SH-SY5Y (cell line): Measurements from ENCODE around the gene APBA1.

Experiments used
- GATA2 ChIP-seq: IDR thresholded peaks from 2 replicates; pipeline ENCODE4 v1.6.1; 2011; ENCODE audit warnings: mild to moderate bottlenecking, low read depth, low read length
- GATA3 ChIP-seq: IDR thresholded peaks from 2 replicates; pipeline ENCODE4 v1.6.1; 2011; ENCODE audit warnings: low read depth, mild to moderate bottlenecking, low read length, moderate library complexity

DNA sequence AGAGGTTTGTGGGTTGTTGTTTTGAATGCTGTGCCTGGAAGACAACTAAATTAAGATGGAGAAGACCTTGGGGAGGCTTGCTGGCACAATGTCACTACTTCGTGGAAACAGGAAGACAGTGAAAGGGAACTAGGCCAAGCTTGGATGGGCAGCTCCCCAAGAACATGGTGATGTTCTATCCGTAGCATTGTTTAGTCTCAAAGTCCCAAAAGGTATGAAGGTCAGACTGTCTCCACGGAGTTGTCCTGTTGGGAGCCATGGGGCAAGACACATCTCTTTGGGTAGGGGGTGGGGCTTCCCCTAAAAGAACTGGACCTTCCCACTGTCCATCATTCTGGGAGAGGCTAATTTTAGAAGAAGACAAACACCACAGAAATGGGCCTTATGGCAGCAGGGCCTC lies 206.7 kb downstream of the APBA1 start:
- TF ChIP-seq GATA3 (no peak), GATA2 (no peak)
